ENCODE measurements around the gene KLF13.

KLF13 gene

GRCh38 chr15:31344266-31344665 lies 17.6 kb downstream of the KLF13 start:
- peaks cover 90 to 93% of the 10 kb centered on the region in 2 donors for H3K4me1 Mint-ChIP-seq (ENCODE audit: low read depth in 2 of 2)
- ATAC-seq (replicated peaks) (no peak), DNase-seq (no peak)
- peak overlapping the region; percentile 94 to 99 for H3K27ac Mint-ChIP-seq
- H3K27me3 Mint-ChIP-seq = no peaks in the 10 kb centered on the region
- peak overlapping the region; percentile 91 to 99 for H3K4me3 Mint-ChIP-seq
- H3K9me3 Mint-ChIP-seq = no peaks in the 10 kb centered on the region
- peaks cover 86% of the 10 kb centered on the region for H3K36me3 Mint-ChIP-seq (ENCODE audit: insufficient read depth)

- Mint-ChIP-seq H3K27me3 (no peaks in the 10 kb centered on the region), H3K4me1 (ENCODE audit: low read depth in 2 of 2) (peaks cover 91 to 92% of the 10 kb centered on the region in 2 donors), H3K9me3 (no peaks in the 10 kb centered on the region), H3K27ac (peak overlapping the region; percentile 94 to 99), H3K36me3 (ENCODE audit: insufficient read depth) (peaks cover 89% of the 10 kb centered on the region), H3K4me3 (peak overlapping the region; percentile 91 to 99)
- no peak for DNase-seq
- ATAC-seq (replicated peaks) = no peak
Observed at GRCh38 chr15:31344823-31345605, 18.4 kb downstream of the KLF13 start.

- no peaks in the 10 kb centered on the region for H3K27me3 Mint-ChIP-seq
- ATAC-seq (replicated peaks) (no peak), DNase-seq (no peak)
- H3K27ac Mint-ChIP-seq = peak overlapping the region; percentile 94 to 99
- no peaks in the 10 kb centered on the region for H3K9me3 Mint-ChIP-seq
- H3K4me1 Mint-ChIP-seq (ENCODE audit: low read depth in 2 of 2) = peaks cover 91 to 92% of the 10 kb centered on the region in 2 donors
- peaks cover 89% of the 10 kb centered on the region for H3K36me3 Mint-ChIP-seq (ENCODE audit: insufficient read depth)
- H3K4me3 Mint-ChIP-seq = peak overlapping the region; percentile 91 to 99
Observed at GRCh38 chr15:31345606-31346366, 19.2 kb downstream of the KLF13 start.

GRCh38 chr15:31346367-31347066 lies 19.9 kb downstream of the KLF13 start:
- DNase-seq (no peak), ATAC-seq (replicated peaks) (no peak)
- peaks cover 91% of the 10 kb centered on the region in 2 donors for H3K4me1 Mint-ChIP-seq (ENCODE audit: low read depth in 2 of 2)

DNA sequence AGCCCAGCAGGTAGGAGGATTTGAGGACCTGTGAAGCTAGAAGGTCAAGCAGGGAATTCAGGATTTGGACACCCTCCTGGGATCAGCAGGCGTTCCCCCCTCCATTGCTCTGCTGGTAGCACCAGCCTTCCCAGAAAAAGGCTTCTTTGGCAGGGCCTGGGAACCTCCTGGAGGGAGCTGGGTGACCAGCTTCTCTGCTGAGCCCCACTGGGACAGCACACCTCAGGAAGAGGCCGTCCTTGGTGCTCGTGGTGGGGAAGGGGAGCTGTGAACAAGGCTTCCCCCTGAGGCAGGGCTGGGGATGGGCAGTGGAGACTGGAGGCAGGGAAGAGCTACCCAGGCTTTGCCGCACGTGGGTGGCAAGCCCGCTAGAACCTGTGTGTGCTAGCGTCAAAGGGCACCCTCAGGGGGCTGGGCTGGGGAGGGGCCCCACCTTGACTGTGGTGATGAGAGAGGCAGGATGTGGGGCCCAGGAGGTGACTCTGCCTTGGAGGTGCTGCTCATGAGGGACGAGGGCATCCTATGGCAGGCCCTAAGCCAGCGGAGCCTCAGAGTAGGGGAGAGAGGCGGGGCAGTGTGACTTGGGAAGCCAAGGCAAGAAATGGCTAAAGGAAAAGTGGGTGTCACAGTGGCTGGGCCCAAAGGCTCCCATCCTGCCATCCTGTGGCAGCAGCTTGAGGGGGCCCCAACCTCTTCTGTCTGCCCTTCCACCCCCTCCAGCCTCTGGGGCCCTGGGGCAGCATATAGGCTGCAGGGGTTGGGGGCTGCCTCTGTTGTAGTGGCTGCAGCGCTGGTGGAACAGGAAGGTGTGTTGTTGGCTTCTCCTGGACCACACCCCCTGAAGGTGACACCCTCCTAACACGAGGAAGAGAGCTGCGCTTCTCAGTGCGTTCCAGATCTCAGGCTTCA lies 20.7 kb downstream of the KLF13 start:
- peak; percentile 78 to 79 (median 78) for DNase-seq
- Mint-ChIP-seq H3K36me3 (ENCODE audit: insufficient read depth) (peaks cover 89% of the 10 kb centered on the region), H3K4me3 (peak overlapping the region; percentile 91 to 99), H3K27me3 (no peaks in the 10 kb centered on the region), H3K9me3 (no peaks in the 10 kb centered on the region), H3K27ac (peak overlapping the region; percentile 94 to 99), H3K4me1 (ENCODE audit: low read depth in 2 of 2) (peaks cover 91% of the 10 kb centered on the region in 2 donors)
- ATAC-seq (replicated peaks) = peak; percentile 88

More at GRCh38 chr15:31346367-31347066, 19.9 kb downstream of the KLF13 start:
- no peaks in the 10 kb centered on the region for H3K9me3 Mint-ChIP-seq
- H3K36me3 Mint-ChIP-seq (ENCODE audit: insufficient read depth) = peaks cover 89% of the 10 kb centered on the region
- H3K27me3 Mint-ChIP-seq = no peaks in the 10 kb centered on the region
- peak overlapping the region; percentile 94 to 99 for H3K27ac Mint-ChIP-seq
- peak overlapping the region; percentile 91 to 99 for H3K4me3 Mint-ChIP-seq

DNA sequence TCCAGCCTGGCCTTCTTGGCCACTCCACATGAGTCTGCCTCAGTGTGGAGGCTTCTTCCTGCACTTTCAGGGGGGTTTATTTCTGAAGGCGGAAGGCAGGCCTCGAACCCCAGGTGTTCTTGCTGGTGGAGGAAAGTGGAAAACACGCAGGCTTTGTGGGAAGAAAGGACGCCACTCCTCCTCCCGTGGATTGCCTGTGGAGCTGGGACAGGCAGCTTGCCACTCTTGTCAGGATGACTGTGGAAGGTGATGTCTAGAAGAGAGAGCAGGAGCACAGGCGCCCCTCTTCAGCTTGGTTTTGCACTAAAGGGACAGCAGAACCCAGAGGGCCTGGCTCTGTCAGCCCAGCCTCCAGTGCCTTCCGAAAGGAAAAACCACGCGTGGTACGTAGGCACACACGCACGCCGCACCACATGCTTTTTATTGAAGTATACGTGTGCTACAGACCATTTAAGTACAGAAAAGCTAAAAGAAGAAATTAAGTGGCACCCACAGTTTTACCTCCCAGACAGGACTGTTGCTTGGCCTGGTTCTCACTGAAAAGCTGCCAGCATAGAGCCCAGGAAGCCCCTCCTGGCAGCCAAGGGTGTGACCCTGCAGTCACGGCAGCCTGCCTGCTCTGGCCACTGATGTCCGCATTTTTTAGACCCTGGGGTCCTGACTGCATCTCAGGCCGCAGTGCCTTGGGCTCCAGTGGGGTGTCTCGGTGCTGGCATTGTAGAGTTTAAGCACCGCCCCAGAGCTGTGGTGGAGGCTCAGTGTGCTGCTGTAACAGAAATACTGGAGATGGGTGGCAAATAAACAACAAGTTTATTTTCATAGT lies 21.6 kb downstream of the KLF13 start:
- Mint-ChIP-seq H3K27me3 (no peaks in the 10 kb centered on the region), H3K4me1 (ENCODE audit: low read depth in 2 of 2) (peaks cover 91% of the 10 kb centered on the region in 2 donors), H3K4me3 (peak overlapping the region; percentile 91 to 99), H3K36me3 (ENCODE audit: insufficient read depth) (peaks cover 91% of the 10 kb centered on the region), H3K9me3 (no peaks in the 10 kb centered on the region), H3K27ac (peak overlapping the region; percentile 94 to 99)
- no peak for ATAC-seq (replicated peaks)
- no peak for DNase-seq

- peak overlapping the region; percentile 91 to 99 for H3K4me3 Mint-ChIP-seq
- H3K27me3 Mint-ChIP-seq = no peaks in the 10 kb centered on the region
- peaks cover 96% of the 10 kb centered on the region for H3K36me3 Mint-ChIP-seq (ENCODE audit: insufficient read depth)
- H3K27ac Mint-ChIP-seq = peak overlapping the region; percentile 94 to 99
- no peaks in the 10 kb centered on the region for H3K9me3 Mint-ChIP-seq
- ATAC-seq (replicated peaks) (no peak), DNase-seq (no peak)
- peaks cover 86 to 91% of the 10 kb centered on the region in 2 donors for H3K4me1 Mint-ChIP-seq (ENCODE audit: low read depth in 2 of 2)
Observed at GRCh38 chr15:31349233-31350141, 22.9 kb downstream of the KLF13 start.

DNA sequence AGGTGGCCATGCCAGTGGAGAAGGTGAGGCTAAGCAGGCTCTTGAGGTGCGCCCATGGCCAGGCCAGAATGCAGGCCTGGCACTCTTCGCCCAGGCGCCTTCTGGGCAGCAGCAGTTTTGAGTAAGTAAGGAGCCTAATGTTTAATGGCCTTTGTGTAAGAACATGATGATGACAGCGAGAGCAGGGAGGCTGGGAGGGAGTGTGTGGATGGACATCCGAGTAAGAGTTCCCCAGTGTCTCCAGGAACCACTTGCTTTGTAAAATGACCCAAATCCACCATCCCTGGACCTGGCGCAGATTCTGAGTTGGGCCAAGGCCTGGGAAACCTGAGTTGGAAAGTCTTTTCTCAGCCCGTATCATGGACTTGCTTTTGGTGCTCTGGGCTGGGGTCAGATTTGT lies 24.1 kb downstream of the KLF13 start:
- H3K4me3 Mint-ChIP-seq = peak overlapping the region; percentile 83 to 99
- no peaks in the 10 kb centered on the region for H3K9me3 Mint-ChIP-seq
- peaks cover 97% of the 10 kb centered on the region for H3K36me3 Mint-ChIP-seq (ENCODE audit: insufficient read depth)
- H3K27me3 Mint-ChIP-seq = no peaks in the 10 kb centered on the region
- ATAC-seq (replicated peaks) (no peak), DNase-seq (no peak)
- peak overlapping the region; percentile 94 to 99 for H3K27ac Mint-ChIP-seq
- H3K4me1 Mint-ChIP-seq (ENCODE audit: low read depth in 2 of 2) = peaks cover 86 to 93% of the 10 kb centered on the region in 2 donors

- DNase-seq (no peak), ATAC-seq (replicated peaks) (peak; percentile 2)
- H3K36me3 Mint-ChIP-seq (ENCODE audit: insufficient read depth) = peaks cover 97% of the 10 kb centered on the region
Observed at GRCh38 chr15:31352339-31352751, 25.7 kb downstream of the KLF13 start.

GRCh38 chr15:31352911-31353811 lies 26.5 kb downstream of the KLF13 start:
- H3K4me3 Mint-ChIP-seq = peak overlapping the region; percentile 83 to 99
- H3K36me3 Mint-ChIP-seq (ENCODE audit: insufficient read depth) = peaks cover 95% of the 10 kb centered on the region
- no peaks in the 10 kb centered on the region for H3K9me3 Mint-ChIP-seq
- peaks cover 85 to 90% of the 10 kb centered on the region in 2 donors for H3K4me1 Mint-ChIP-seq (ENCODE audit: low read depth in 2 of 2)
- DNase-seq (peak in 2 of 3 experiments; percentile 39 to 45), ATAC-seq (replicated peaks) (peak; percentile 67)
- H3K27ac Mint-ChIP-seq = peak overlapping the region; percentile 89 to 99
- H3K27me3 Mint-ChIP-seq = no peaks in the 10 kb centered on the region

More at GRCh38 chr15:31352339-31352751, 25.7 kb downstream of the KLF13 start:
- Mint-ChIP-seq H3K4me3 (peak overlapping the region; percentile 83 to 99), H3K27ac (peak overlapping the region; percentile 89 to 99), H3K9me3 (no peaks in the 10 kb centered on the region), H3K4me1 (ENCODE audit: low read depth in 2 of 2) (peaks cover 86 to 93% of the 10 kb centered on the region in 2 donors), H3K27me3 (no peaks in the 10 kb centered on the region)

Measured in effector memory CD8-positive, alpha-beta T cell (primary cell).